ENCODE results near the gene FAM200B. TPM values are rescaled to one million over a fixed set of nuclear protein-coding genes. Genes with fewer than 3 reads are reported as not detected.

The FAM200B gene
- polyA plus RNA-seq, 2 of the 4 experiments (the other 2 are of a cell fraction), result 40.8 to 41.6 TPM

DNA sequence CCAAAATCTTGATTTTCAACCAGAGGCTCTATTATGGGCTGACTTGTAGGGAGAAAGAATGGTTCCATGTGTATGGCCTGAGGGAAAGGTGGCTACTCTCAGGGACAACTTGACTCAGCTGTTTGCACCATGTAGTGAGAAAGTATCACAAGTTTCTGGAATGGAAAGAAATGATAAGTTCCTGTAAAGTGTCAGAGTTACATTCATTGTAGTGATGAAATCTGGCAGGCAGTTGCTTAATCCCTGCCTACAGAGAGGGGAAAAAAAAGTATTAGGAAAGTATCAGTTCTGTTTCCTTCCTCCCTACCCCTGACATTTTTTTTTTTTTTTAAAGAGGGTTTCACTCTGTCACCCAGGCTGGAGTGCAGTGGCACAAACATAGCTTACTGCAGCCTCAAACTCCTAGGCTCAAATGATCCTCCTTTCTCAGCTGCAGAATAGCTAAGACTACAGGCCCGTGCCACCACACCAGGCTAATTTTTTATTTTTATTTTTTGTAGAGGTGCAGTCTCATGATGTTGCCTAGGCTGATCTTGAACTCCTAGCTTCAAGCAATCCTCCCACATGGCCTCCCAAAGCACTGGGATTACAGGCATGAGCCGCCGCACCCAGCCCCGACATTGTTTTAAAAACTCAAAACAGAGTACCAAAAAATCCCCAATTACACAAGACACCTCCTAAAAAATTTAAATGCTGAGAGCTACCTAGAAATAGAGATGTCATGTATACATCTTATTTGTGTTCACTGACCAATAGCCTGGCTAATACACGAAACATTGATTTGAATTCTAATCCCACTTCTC, 21.7 kb upstream of the FAM200B start:
- FAIRE-seq (no peak), ATAC-seq (no peak), DNase-seq (ENCODE audit: low read depth in 1 of 2, low spot score in 1 of 2) (no peak)
- TF ChIP-seq MAX (IDR thresholded peaks at IDR 0.05), result no peak
- TF ChIP-seq RARB (CRISPR knock-in tag; IDR thresholded peaks at IDR 0.05), result no peak
- 0 out of 2 replicates have a peak, but pooled peaks have one; percentile 13 for TF ChIP-seq HES2 (IDR thresholded peaks at IDR 0.05)
- TF ChIP-seq CEBPB (IDR thresholded peaks at IDR 0.05), result peak in 1 of 2 experiments; percentile 68; a peak in 1 of 4 replicates
- TF ChIP-seq ZSCAN20 (CRISPR knock-in tag; IDR thresholded peaks at IDR 0.05), result no peak
- TF ChIP-seq RAD21 (conservative IDR thresholded peaks at IDR 0.05 in 1 of 2, IDR thresholded peaks at IDR 0.05 in 1 of 2), result no peak
- no peak for TF ChIP-seq USF2 (IDR thresholded peaks at IDR 0.05)
- TF ChIP-seq, protein P1, sequence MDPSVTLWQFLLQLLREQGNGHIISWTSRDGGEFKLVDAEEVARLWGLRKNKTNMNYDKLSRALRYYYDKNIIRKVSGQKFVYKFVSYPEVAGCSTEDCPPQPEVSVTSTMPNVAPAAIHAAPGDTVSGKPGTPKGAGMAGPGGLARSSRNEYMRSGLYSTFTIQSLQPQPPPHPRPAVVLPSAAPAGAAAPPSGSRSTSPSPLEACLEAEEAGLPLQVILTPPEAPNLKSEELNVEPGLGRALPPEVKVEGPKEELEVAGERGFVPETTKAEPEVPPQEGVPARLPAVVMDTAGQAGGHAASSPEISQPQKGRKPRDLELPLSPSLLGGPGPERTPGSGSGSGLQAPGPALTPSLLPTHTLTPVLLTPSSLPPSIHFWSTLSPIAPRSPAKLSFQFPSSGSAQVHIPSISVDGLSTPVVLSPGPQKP (IDR thresholded peaks at IDR 0.05; ENCODE audit: low read depth, low read length), result no peak
- H3K27ac ChIP-seq, result peak overlapping the region; percentile 43 to 68; a peak in 5 of 6 replicates
- H3K4me3 ChIP-seq, result no peak overlapping the region
- ChIA-PET POLR2A (interaction anchor here (0.7 kb wide), 1 partner anchor 578 kb away, joined by 6 read pairs; no protein-coding TSS in a partner anchor), CTCF (interaction anchor here (0.6 to 1.1 kb wide), 2 partner anchors 9 to 11 kb away, joined by 3 read pairs; no protein-coding TSS in a partner anchor)
- peak overlapping the region; percentile 4; the same call in 2 of the 3 replicates for H3K4me2 ChIP-seq
- H3K9me3 ChIP-seq, result no peaks in the 10 kb centered on the region
- H3K4me1 ChIP-seq, result peaks cover 18% of the 10 kb centered on the region; the same call in 2 of the 3 replicates
- WGBS (ENCODE audit: missing lambda C conversion rate), result 77% methylated on average over 5 of the region's 5 CpGs

GRCh38 chr4:15665753-15666365, 15.8 kb upstream of the FAM200B start:
- 66% methylated on average over 3 of the region's 3 CpGs for WGBS (ENCODE audit: missing lambda C conversion rate)
- no peaks in the 10 kb centered on the region for H3K9me3 ChIP-seq
- DNase-seq (ENCODE audit: low read depth in 1 of 2, low spot score in 1 of 2) (no peak), FAIRE-seq (no peak), ATAC-seq (peak; percentile 33 to 47; a peak in 1 of 6 replicates)
- H3K4me3 ChIP-seq, result no peak overlapping the region
- H3K4me1 ChIP-seq, result peaks cover 15% of the 10 kb centered on the region
- ChIA-PET POLR2A (no interaction called here), CTCF (no interaction called here)
- H3K4me2 ChIP-seq, result peak overlapping the region; percentile 49
- peak overlapping the region; percentile 58 to 73; a peak in 5 of 6 replicates for H3K27ac ChIP-seq
- TF ChIP-seq PHF8 (IDR thresholded peaks at IDR 0.05; ENCODE audit: borderline replicate concordance, low read depth) (no peak), CBX2 (IDR thresholded peaks at IDR 0.05; ENCODE audit: borderline replicate concordance, low read depth) (no peak), RARB (CRISPR knock-in tag; IDR thresholded peaks at IDR 0.05) (no peak), FOSL2 (IDR thresholded peaks at IDR 0.05) (no peak), FOSL2 (CRISPR knock-in tag; IDR thresholded peaks at IDR 0.05) (no peak), SREBF2 (IDR thresholded peaks at IDR 0.05) (no peak), HES2 (IDR thresholded peaks at IDR 0.05) (no peak), HDAC2 (IDR thresholded peaks at IDR 0.05) (no peak), RFX5 (IDR thresholded peaks at IDR 0.05) (no peak), ZFP36 (IDR thresholded peaks at IDR 0.05; ENCODE audit: borderline replicate concordance, partially characterized antibody) (no peak)
- TF ChIP-seq, protein P2, sequence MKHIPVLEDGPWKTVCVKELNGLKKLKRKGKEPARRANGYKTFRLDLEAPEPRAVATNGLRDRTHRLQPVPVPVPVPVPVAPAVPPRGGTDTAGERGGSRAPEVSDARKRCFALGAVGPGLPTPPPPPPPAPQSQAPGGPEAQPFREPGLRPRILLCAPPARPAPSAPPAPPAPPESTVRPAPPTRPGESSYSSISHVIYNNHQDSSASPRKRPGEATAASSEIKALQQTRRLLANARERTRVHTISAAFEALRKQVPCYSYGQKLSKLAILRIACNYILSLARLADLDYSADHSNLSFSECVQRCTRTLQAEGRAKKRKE (CRISPR knock-in tag; IDR thresholded peaks at IDR 0.05; ENCODE audit: low read depth), result no peak
